Measurements from ENCODE around the gene TCHP. TPM values are rescaled to one million over a fixed set of nuclear protein-coding genes. Genes with fewer than 3 reads are reported as not detected.
"Not testable (repeated sequence)": the region's sequence is repeated elsewhere in the genome, so short reads cannot be mapped to it uniquely, and the experiment has no call there.

TCHP gene
- total and polyA plus RNA-seq, 7 experiments from 2014 or later: 10.1 to 40.0 (median 29.8) TPM

DNA sequence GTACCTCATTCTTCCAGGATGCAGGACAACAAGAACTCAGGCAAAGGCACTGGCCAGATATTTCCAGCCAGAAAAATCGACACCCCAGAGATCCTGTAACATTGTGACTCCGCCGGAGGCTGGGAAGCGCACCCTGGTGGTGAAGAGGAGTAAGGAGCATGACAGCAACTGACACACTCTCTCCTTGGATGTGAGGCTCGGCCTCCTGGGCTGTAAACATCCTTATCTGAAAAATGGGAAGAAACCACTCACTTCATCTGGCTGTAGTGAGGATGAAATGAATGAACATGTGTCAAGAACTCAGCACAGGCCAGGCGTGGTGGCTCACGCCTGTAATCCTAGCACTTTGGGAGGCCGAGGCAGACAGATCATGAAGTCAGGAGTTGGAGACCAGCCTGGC, 27.5 kb downstream of the TCHP start:
- POLR2A ChIA-PET: no interaction called here
- peaks cover 7 to 25% (median 13%) of the 10 kb centered on the region in 5 donors for H3K36me3 Mint-ChIP-seq
- peak in 8 of 9 donors; percentile 19 to 46 (median 28) for DNase-seq

DNA sequence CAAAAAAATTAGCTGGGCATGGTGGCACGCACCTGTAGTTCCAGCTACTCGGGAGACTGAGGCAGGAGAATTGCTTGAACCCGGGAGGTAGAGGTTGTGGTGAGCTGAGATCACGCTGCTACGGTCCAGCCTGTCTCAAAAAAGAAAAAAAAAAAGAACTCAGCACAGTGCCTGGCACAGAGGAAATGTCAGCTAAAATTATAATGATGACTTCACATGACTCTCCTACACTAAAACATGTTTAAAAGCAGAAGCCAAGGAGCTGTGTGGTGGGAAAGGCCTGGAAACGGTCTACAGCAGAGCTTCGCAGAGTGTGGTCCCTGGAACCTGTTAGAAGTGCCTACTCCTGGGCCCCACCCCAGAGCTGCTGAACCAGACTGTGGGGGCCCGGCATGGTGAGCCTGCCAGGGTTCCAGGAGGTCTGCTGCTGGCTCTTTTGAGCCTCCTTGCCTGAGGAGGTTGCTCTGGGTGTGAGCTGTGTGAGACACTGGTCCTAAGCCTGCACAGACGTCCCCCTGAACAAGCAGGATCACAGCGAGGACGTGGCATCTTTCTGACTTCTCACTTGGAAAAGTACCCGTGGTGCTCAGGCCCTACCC, 28.1 kb downstream of the TCHP start:
- Histone ChIP-seq H3K4me1 (ENCODE audit: control insufficient read depth in 2 of 2, insufficient read depth in 2 of 2, low read length in 2 of 2) (no peaks in the 10 kb centered on the region), H3K27me3 (ENCODE audit: control insufficient read depth in 2 of 2, insufficient read depth in 2 of 2, low read length in 2 of 2) (no peaks in the 10 kb centered on the region), H3K4me3 (ENCODE audit: low read length) (no peak overlapping the region), H3K36me3 (ENCODE audit: control insufficient read depth in 2 of 3, insufficient read depth in 3 of 3, low read length in 3 of 3) (peaks cover 8 to 50% (median 17%) of the 10 kb centered on the region in 3 experiments), H3K9me3 (ENCODE audit: control insufficient read depth in 2 of 3, low read length in 3 of 3) (no peaks in the 10 kb centered on the region), H3K27ac (ENCODE audit: low read depth, low read length) (no peak overlapping the region)
- H3K4me3 Mint-ChIP-seq: no peak overlapping the region
- ChIA-PET POLR2A (no interaction called here), CTCF (interaction anchor here (0.5 to 2.3 kb wide), 6 partner anchors 9 to 137 kb away, joined by 3 to 11 read pairs (median 6); no protein-coding TSS in a partner anchor)
- intact Hi-C loops (cut with micrococcal nuclease): no loop called here
- no peak for DNase-seq
- peaks cover 7 to 27% (median 13%) of the 10 kb centered on the region in 5 donors for H3K36me3 Mint-ChIP-seq
- H3K9me3 Mint-ChIP-seq: no peaks in the 10 kb centered on the region
- H3K4me1 Mint-ChIP-seq: peaks cover 0 to 3% (median 0%) of the 10 kb centered on the region in 7 donors
- no peak for ATAC-seq
- H3K27ac Mint-ChIP-seq: peak overlapping the region in 4 of 9 donors; percentile 4 to 83 (median 59)
- no peaks in the 10 kb centered on the region for H3K27me3 Mint-ChIP-seq

More for the DNA sequence above, 27.5 kb downstream of the TCHP start:
- no peaks in the 10 kb centered on the region for H3K9me3 ChIP-seq (ENCODE audit: control insufficient read depth in 2 of 3, low read length in 3 of 3)
- H3K27me3 ChIP-seq (ENCODE audit: control insufficient read depth in 2 of 2, insufficient read depth in 2 of 2, low read length in 2 of 2): no peaks in the 10 kb centered on the region
- H3K27ac ChIP-seq (ENCODE audit: low read depth, low read length): no peak overlapping the region
- Mint-ChIP-seq H3K4me3 (no peak overlapping the region), H3K27me3 (no peaks in the 10 kb centered on the region), H3K27ac (peak overlapping the region in 8 of 9 donors; percentile 4 to 83 (median 41)), H3K9me3 (no peaks in the 10 kb centered on the region), H3K4me1 (peaks cover 0 to 3% (median 0%) of the 10 kb centered on the region in 7 donors)
- ATAC-seq: peak; percentile 75
- H3K4me3 ChIP-seq (ENCODE audit: low read length): no peak overlapping the region
- H3K4me1 ChIP-seq (ENCODE audit: control insufficient read depth in 2 of 2, insufficient read depth in 2 of 2, low read length in 2 of 2): no peaks in the 10 kb centered on the region
- H3K36me3 ChIP-seq (ENCODE audit: control insufficient read depth in 2 of 3, insufficient read depth in 3 of 3, low read length in 3 of 3): peaks cover 8 to 45% (median 12%) of the 10 kb centered on the region in 3 experiments
- CTCF ChIA-PET: interaction anchor here (0.8 to 2.3 kb wide), 2 partner anchors 26 to 74 kb away, joined by 3 to 11 read pairs; no protein-coding TSS in a partner anchor
- intact Hi-C loops (cut with micrococcal nuclease): loop anchor here (1.0 to 2.0 kb wide), 2 partner anchors 47 to 74 kb away; partner anchors contain the start of gene GLTP (in 1 of the 2)

DNA sequence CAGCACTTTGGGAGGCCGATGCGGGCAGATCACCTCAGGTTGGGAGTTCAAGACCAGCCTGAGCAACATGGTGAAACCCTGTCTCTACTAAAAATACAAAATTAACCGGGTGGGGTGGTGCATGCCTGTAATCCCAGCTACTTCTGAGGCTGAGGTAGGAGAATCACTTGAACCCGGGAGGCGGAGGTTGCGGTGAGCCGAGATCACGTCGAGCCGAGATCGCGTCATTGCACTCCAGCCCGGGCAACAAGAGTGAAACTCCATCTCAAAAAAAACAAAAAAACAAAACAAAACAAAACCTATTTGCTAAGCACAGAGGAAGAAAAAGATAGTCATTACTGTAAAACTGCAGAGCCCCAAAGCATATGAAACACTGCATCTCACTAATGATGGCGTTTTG, 29.3 kb downstream of the TCHP start:
- H3K4me1 Mint-ChIP-seq; CTCF ChIA-PET; H3K27me3 ChIP-seq (ENCODE audit: control insufficient read depth in 2 of 2, insufficient read depth in 2 of 2, low read length in 2 of 2); H3K27ac ChIP-seq (ENCODE audit: low read depth, low read length); ATAC-seq; H3K27me3 Mint-ChIP-seq; H3K4me3 ChIP-seq (ENCODE audit: low read length); H3K9me3 ChIP-seq (ENCODE audit: control insufficient read depth in 2 of 3, low read length in 3 of 3); intact Hi-C loops (cut with micrococcal nuclease); H3K4me3 Mint-ChIP-seq; H3K9me3 Mint-ChIP-seq; DNase-seq; H3K4me1 ChIP-seq (ENCODE audit: control insufficient read depth in 2 of 2, insufficient read depth in 2 of 2, low read length in 2 of 2): not testable (repeated sequence)
- peaks cover 12 to 62% (median 17%) of the 10 kb centered on the region in 3 experiments for H3K36me3 ChIP-seq (ENCODE audit: control insufficient read depth in 2 of 3, insufficient read depth in 3 of 3, low read length in 3 of 3)
- POLR2A ChIA-PET: interaction anchor here (1.0 kb wide), 1 partner anchor 12 kb away, joined by 4 read pairs; no protein-coding TSS in a partner anchor
- Mint-ChIP-seq H3K27ac (peak overlapping the region in 2 of 9 donors; percentile 5 to 26), H3K36me3 (peaks cover 12 to 34% (median 13%) of the 10 kb centered on the region in 5 donors)

DNA sequence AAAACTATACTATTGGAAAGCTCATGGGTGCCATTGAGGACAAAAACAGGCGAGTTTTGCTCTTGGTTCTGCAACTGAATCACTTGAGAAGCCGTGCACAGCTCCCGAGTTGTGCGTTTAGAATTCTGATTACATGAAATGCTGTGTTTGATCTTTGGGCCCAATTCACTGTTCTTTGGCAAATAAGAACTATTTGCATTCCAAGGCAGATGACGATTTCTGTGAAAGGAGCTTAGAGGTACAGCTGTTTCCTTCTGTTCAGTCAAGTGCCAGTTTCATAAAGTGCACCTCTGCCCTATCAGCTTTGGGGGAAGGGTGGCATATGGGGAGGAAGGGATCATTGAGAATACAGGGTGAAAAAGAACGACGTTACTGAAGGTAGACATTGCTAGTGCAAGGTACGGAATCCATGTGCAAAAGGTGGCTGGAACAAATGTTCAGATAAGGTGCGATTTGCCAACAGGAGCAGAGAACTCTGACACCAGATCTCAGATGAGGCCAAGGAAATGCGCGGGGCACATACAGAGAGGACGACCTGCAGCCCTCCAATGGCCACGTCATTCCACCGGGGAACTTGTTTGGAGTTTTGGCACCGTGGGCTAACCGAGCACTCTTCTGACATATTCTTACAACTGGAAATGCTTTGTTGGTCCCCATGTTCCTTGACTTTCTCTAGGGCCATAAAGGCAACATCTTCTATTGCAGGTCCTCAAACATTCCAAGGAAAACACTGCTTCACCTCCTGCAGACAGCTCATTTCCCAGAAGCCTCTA, 30.1 kb downstream of the TCHP start:
- H3K4me1 ChIP-seq (ENCODE audit: control insufficient read depth in 2 of 2, insufficient read depth in 2 of 2, low read length in 2 of 2): no peaks in the 10 kb centered on the region
- no peaks in the 10 kb centered on the region for H3K27me3 ChIP-seq (ENCODE audit: control insufficient read depth in 2 of 2, insufficient read depth in 2 of 2, low read length in 2 of 2)
- no peaks in the 10 kb centered on the region for H3K9me3 ChIP-seq (ENCODE audit: control insufficient read depth in 2 of 3, low read length in 3 of 3)
- peaks cover 12 to 34% (median 13%) of the 10 kb centered on the region in 5 donors for H3K36me3 Mint-ChIP-seq
- no peaks in the 10 kb centered on the region for H3K9me3 Mint-ChIP-seq
- H3K27me3 Mint-ChIP-seq: no peaks in the 10 kb centered on the region
- H3K4me3 ChIP-seq (ENCODE audit: low read length): no peak overlapping the region
- DNase-seq (no peak), ATAC-seq (no peak)
- POLR2A ChIA-PET: interaction anchor here (1.0 kb wide), 1 partner anchor 11 kb away, joined by 4 read pairs; no protein-coding TSS in a partner anchor
- intact Hi-C loops (cut with micrococcal nuclease): no loop called here
- no peak overlapping the region for H3K4me3 Mint-ChIP-seq
- H3K27ac Mint-ChIP-seq: peak overlapping the region in 4 of 9 donors; percentile 7 to 26 (median 26)
- CTCF ChIA-PET: no interaction called here
- peaks cover 0 to 3% (median 0%) of the 10 kb centered on the region in 7 donors for H3K4me1 Mint-ChIP-seq
- H3K27ac ChIP-seq (ENCODE audit: low read depth, low read length): no peak overlapping the region
- peaks cover 12 to 67% (median 17%) of the 10 kb centered on the region in 3 experiments for H3K36me3 ChIP-seq (ENCODE audit: control insufficient read depth in 2 of 3, insufficient read depth in 3 of 3, low read length in 3 of 3)

DNA sequence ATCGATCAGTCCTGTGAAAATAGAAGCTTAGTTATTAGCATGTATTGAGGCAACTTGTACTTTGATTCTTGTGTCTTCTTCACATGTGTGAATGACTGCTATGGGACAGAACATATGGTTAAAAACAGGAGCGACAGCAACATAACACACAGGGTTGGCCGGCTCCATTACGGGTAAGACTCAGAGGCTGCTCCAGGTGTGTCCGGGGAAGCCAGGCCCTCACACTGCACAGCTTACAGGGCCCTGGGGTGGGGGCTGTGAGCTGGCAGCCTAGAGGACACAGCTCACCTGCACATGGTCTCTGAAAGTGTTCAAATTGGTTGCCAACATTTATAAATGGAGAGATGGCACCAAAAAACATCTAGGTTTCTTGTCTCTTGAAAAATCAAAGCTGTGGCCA, 31.1 kb downstream of the TCHP start:
- Mint-ChIP-seq H3K27me3 (no peaks in the 10 kb centered on the region), H3K27ac (peak overlapping the region in 3 of 9 donors; percentile 6 to 75 (median 36)), H3K4me1 (peaks cover 0 to 3% (median 0%) of the 10 kb centered on the region in 7 donors), H3K36me3 (peaks cover 16 to 41% (median 20%) of the 10 kb centered on the region in 5 donors), H3K9me3 (no peaks in the 10 kb centered on the region), H3K4me3 (no peak overlapping the region)
- ATAC-seq: no peak
- no peak overlapping the region for H3K27ac ChIP-seq (ENCODE audit: low read depth, low read length)
- ChIA-PET CTCF (no interaction called here), POLR2A (no interaction called here)
- H3K36me3 ChIP-seq (ENCODE audit: control insufficient read depth in 2 of 3, insufficient read depth in 3 of 3, low read length in 3 of 3): peaks cover 12 to 76% (median 17%) of the 10 kb centered on the region in 3 experiments
- DNase-seq: no peak
- intact Hi-C loops (cut with micrococcal nuclease): no loop called here
- H3K4me3 ChIP-seq (ENCODE audit: low read length): no peak overlapping the region
- H3K27me3 ChIP-seq (ENCODE audit: control insufficient read depth in 2 of 2, insufficient read depth in 2 of 2, low read length in 2 of 2): no peaks in the 10 kb centered on the region
- no peaks in the 10 kb centered on the region for H3K9me3 ChIP-seq (ENCODE audit: control insufficient read depth in 2 of 3, low read length in 3 of 3)
- H3K4me1 ChIP-seq (ENCODE audit: control insufficient read depth in 2 of 2, insufficient read depth in 2 of 2, low read length in 2 of 2): no peaks in the 10 kb centered on the region

DNA sequence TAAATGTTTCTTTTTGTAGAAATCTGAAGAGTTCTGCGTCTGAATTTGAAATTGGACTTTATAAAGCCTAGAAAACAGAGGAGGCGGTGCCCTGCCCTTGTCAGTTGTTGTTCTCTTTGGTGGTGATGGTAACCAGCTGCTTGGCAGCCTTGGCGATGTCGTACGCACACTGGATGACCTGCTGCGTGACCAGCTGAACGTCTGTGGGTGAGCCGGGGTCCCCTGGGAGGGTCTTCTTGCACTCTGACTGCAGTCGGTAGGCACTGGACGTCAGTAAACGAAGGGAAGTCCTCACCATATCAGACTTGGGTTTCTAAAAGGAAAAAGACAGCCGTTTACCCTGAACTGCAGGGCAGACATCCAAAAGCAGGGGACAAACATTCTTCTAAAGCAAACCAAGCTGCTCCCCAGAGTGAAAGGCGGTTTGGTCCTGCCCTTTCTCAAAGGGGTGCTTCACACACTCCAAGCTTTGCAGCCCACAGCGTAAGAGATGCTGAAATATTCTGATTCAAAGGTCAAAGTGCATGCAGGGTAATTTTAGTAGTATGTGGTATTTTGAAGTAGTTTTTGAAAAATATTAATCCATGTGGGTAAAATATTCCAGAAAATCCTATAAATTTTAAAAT, 32.9 kb downstream of the TCHP start:
- ChIA-PET CTCF (interaction anchor here (0.6 kb wide), 1 partner anchor 161 kb away, joined by 3 read pairs; no protein-coding TSS in a partner anchor), POLR2A (no interaction called here)
- H3K4me1 ChIP-seq (ENCODE audit: control insufficient read depth in 2 of 2, insufficient read depth in 2 of 2, low read length in 2 of 2): no peaks in the 10 kb centered on the region
- DNase-seq (no peak), ATAC-seq (no peak)
- H3K9me3 ChIP-seq (ENCODE audit: control insufficient read depth in 2 of 3, low read length in 3 of 3): no peaks in the 10 kb centered on the region
- H3K36me3 ChIP-seq (ENCODE audit: control insufficient read depth in 2 of 3, insufficient read depth in 3 of 3, low read length in 3 of 3): peaks cover 14 to 84% (median 21%) of the 10 kb centered on the region in 3 experiments
- Mint-ChIP-seq H3K4me1 (no peaks in the 10 kb centered on the region), H3K27me3 (no peaks in the 10 kb centered on the region), H3K27ac (peak overlapping the region in 1 of 9 donors; percentile 88), H3K4me3 (no peak overlapping the region), H3K36me3 (peaks cover 17 to 46% (median 20%) of the 10 kb centered on the region in 5 donors), H3K9me3 (no peaks in the 10 kb centered on the region)
- no peaks in the 10 kb centered on the region for H3K27me3 ChIP-seq (ENCODE audit: control insufficient read depth in 2 of 2, insufficient read depth in 2 of 2, low read length in 2 of 2)
- intact Hi-C loops (cut with micrococcal nuclease): no loop called here
- no peak overlapping the region for H3K27ac ChIP-seq (ENCODE audit: low read depth, low read length)
- no peak overlapping the region for H3K4me3 ChIP-seq (ENCODE audit: low read length)
